Progenitor cell of endocrine pancreas (in vitro differentiated cells): ENCODE measurements around the gene OAS3. TPM values are rescaled to one million over a fixed set of nuclear protein-coding genes. Genes with fewer than 3 reads are reported as not detected.
"Not testable (repeated sequence)": the region's sequence is repeated elsewhere in the genome, so short reads cannot be mapped to it uniquely, and the experiment has no call there.

ENCODE experiments used
- DNase-seq: peaks from one replicate; pipeline ENCODE4 v3.0.0; 2021; ENCODE audit warnings: low spot score; ENCODE audit not compliant: unreplicated experiment
- H3K27ac Mint-ChIP-seq: 2 replicates; pipeline ENCODE4 v1.8.0; 2021; ENCODE audit warnings: mild to moderate bottlenecking, moderate library complexity, mixed read lengths
- H3K27me3 Mint-ChIP-seq: 2 replicates; pipeline ENCODE4 v1.8.0; 2021; ENCODE audit warnings: mixed read lengths
- H3K36me3 Mint-ChIP-seq: 2 replicates; pipeline ENCODE4 v1.8.0; 2022; ENCODE audit warnings: mixed read lengths; ENCODE audit not compliant: insufficient read depth
- H3K4me1 Mint-ChIP-seq: 2 replicates; pipeline ENCODE4 v1.8.0; 2021; ENCODE audit warnings: low read depth, mixed read lengths
- H3K4me3 Mint-ChIP-seq: 2 replicates; pipeline ENCODE4 v1.8.0; 2021; ENCODE audit warnings: low read depth, mild to moderate bottlenecking, moderate library complexity, mixed read lengths
- H3K9me3 Mint-ChIP-seq: 2 replicates; pipeline ENCODE4 v1.8.0; 2021; ENCODE audit warnings: low read depth, mixed read lengths
- total RNA-seq: library from RNA; stranded (reverse); gene quantifications from 2 replicates; pipeline ENCODE4 v1.2.1, GENCODE V29; 2021
- TF ChIP-seq, protein P1 (sequence below): fragments of 200-600 bp; sonication (generic); IDR thresholded peaks from one replicate; pipeline ENCODE4 v1.5.0; 2021; ENCODE audit warnings: antibody characterized with exemption, mild to moderate bottlenecking; ENCODE audit not compliant: unreplicated experiment

The OAS3 gene
- total RNA-seq, 1 donor from 2014 or later: 1.1 TPM

DNA sequence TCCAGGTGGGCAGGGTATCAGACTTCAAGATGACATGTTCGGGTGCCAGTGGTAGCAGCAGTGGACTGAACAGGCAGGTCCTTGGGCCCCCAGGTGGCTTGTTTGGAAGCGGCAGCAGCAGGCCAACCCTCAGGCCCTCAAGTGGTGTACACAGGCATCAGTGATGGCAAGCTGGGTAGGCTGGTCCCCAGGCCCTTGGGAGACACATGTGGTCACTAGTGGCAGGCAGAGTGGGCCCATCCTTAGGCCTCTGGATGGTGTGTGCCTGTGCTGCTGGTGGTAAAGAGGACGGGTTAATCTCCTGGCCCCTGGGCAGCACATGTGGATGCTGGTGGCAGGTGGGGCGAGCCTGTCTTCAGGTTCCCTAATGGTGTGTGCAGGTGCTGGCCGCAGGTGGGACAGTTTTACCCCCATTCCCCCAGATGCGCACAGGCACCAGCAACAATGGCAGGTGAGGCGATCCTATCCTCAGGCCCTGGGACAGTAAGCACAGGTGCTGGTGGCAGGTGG lies 48.1 kb downstream of the OAS3 start:
- H3K27me3 Mint-ChIP-seq: peaks cover 23% of the 10 kb centered on the region
- H3K36me3 Mint-ChIP-seq: no peaks in the 10 kb centered on the region
- TF ChIP-seq, protein P1, sequence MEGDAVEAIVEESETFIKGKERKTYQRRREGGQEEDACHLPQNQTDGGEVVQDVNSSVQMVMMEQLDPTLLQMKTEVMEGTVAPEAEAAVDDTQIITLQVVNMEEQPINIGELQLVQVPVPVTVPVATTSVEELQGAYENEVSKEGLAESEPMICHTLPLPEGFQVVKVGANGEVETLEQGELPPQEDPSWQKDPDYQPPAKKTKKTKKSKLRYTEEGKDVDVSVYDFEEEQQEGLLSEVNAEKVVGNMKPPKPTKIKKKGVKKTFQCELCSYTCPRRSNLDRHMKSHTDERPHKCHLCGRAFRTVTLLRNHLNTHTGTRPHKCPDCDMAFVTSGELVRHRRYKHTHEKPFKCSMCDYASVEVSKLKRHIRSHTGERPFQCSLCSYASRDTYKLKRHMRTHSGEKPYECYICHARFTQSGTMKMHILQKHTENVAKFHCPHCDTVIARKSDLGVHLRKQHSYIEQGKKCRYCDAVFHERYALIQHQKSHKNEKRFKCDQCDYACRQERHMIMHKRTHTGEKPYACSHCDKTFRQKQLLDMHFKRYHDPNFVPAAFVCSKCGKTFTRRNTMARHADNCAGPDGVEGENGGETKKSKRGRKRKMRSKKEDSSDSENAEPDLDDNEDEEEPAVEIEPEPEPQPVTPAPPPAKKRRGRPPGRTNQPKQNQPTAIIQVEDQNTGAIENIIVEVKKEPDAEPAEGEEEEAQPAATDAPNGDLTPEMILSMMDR: no peak
- H3K9me3 Mint-ChIP-seq: peaks cover 29% of the 10 kb centered on the region
- H3K4me1 Mint-ChIP-seq: no peaks in the 10 kb centered on the region
- no peak for DNase-seq
- no peak overlapping the region for H3K27ac Mint-ChIP-seq
- H3K4me3 Mint-ChIP-seq: no peak overlapping the region

DNA sequence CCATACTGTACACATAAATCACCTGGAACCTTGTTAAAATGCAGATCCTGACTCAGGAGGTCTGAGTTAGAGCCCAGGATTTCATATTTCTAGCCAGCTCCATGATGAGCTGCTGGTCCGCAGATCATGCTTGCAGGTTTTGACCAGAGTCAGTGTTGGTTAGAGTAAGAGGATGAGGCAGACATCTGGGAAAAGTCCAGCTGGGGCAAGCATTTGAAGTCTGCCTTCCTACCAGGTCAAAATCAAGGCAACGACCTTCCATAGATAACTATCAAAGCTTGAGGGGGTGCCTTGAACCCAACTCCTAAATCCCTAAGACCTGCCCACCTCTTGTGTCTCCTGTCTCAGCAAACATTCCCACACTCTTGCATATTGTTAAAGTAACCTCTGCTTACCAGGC lies 49.3 kb downstream of the OAS3 start:
- no peak overlapping the region for H3K4me3 Mint-ChIP-seq
- peaks cover 20% of the 10 kb centered on the region for H3K9me3 Mint-ChIP-seq
- no peak for DNase-seq
- H3K27me3 Mint-ChIP-seq: peaks cover 15% of the 10 kb centered on the region
- H3K27ac Mint-ChIP-seq: no peak overlapping the region
- no peaks in the 10 kb centered on the region for H3K4me1 Mint-ChIP-seq
- no peaks in the 10 kb centered on the region for H3K36me3 Mint-ChIP-seq
- TF ChIP-seq, protein P1: no peak

DNA sequence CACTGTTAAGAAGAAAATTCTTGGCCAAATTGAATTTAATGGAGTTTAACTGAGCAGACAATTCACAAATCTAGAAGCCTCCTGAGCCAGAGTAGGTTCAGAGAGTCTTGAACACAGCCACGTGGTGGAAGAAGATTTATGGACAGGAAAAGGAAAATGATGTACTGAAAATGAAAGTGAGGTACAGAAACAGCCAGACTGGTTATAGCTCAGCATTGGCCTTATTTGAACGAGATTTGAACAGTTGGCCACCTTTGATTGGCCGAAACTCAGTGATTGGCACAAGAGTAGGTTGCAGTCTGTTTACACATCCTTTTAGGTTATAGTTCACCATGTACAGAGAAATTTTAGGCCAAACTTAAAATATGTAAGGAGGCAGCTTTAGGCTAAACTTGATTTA lies 50.0 kb downstream of the OAS3 start:
- H3K36me3 Mint-ChIP-seq: no peaks in the 10 kb centered on the region
- no peaks in the 10 kb centered on the region for H3K4me1 Mint-ChIP-seq
- no peak overlapping the region for H3K4me3 Mint-ChIP-seq
- no peak for DNase-seq
- peaks cover 12% of the 10 kb centered on the region for H3K27me3 Mint-ChIP-seq
- H3K9me3 Mint-ChIP-seq: peaks cover 17% of the 10 kb centered on the region
- no peak overlapping the region for H3K27ac Mint-ChIP-seq
- TF ChIP-seq, protein P1: no peak

DNA sequence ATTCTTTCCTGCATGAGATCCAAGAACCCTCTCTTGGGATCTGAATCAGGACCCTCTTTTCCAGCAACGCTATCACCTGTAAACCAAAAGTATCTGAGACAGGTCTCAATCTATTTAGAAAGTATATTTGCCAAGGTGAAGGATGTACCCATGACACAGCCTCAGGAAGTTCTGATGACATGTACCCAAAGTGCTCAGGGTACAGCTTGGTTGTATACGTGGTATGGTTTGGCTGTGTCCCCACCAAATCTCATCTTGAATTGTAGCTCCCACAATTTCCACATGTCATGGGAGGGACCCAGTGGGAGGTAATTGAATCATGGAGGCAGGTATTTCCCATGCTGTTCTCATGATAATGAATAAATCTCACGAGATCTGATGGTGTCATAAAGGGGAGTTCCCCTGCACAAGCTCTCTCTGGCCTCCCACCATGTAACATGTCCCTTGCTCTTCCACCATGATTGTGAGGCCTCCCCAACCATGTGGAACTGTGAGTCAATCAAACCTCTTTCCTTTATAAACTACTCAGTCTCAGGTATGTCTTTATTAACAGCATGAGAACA lies 50.6 kb downstream of the OAS3 start:
- peaks cover 17% of the 10 kb centered on the region for H3K9me3 Mint-ChIP-seq
- H3K4me1 Mint-ChIP-seq, H3K36me3 Mint-ChIP-seq, H3K27ac Mint-ChIP-seq, DNase-seq, H3K4me3 Mint-ChIP-seq: not testable (repeated sequence)
- H3K27me3 Mint-ChIP-seq: peaks cover 12% of the 10 kb centered on the region

DNA sequence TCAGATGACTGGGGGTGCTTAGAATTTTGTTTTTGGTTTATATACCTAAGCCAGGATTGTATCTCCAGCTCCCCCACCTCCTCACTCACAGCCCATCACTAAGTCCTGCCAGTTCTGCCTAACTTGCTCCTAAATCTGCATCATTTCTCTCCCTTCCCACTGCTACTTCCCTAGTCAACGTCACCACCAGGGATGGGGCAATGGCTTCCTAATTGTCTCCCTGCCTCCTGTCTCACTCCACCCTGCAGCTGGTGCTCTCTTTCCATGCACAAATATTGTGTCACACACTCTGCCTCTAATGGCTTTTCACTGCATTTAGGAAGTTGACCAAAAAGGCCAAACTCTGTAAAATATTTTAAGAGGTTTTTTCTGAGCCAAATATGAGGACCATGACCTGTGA lies 51.5 kb downstream of the OAS3 start:
- Mint-ChIP-seq H3K36me3 (no peaks in the 10 kb centered on the region), H3K4me1 (no peaks in the 10 kb centered on the region), H3K27ac (no peak overlapping the region), H3K4me3 (no peak overlapping the region), H3K27me3 (peaks cover 12% of the 10 kb centered on the region), H3K9me3 (peaks cover 10% of the 10 kb centered on the region)
- TF ChIP-seq, protein P1: no peak
- DNase-seq: no peak
